Measurements from ENCODE around the gene TPX2. TPM values are rescaled to one million over a fixed set of nuclear protein-coding genes. Genes with fewer than 3 reads are reported as not detected.
A peak's percentile ranks its signal among the peaks of the same experiment; 100 is the strongest.

The TPX2 gene
- total RNA-seq, 1 experiment from 2014 or later: 191 TPM

DNA sequence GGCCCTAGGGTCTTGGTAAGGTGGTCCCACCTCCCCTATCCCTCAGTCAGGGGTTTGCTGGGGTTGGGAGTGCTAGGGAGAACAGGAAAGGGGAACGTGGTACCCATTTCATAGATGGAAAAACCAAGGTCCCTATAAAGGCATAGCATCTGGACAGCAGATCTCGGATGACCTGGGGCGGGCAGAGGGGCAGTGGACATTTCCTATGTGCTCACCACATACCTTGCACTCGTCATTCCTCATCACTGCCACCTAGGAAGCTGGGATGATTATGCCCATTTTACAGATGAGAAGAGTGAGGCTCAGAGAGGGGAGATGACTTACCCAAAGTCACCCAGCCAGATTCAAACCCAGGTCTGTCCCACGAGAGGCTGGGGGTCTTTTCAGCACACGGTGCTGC, 92.1 kb downstream of the TPX2 start:
- no peak for DNase-seq (ENCODE audit: low read depth)

DNA sequence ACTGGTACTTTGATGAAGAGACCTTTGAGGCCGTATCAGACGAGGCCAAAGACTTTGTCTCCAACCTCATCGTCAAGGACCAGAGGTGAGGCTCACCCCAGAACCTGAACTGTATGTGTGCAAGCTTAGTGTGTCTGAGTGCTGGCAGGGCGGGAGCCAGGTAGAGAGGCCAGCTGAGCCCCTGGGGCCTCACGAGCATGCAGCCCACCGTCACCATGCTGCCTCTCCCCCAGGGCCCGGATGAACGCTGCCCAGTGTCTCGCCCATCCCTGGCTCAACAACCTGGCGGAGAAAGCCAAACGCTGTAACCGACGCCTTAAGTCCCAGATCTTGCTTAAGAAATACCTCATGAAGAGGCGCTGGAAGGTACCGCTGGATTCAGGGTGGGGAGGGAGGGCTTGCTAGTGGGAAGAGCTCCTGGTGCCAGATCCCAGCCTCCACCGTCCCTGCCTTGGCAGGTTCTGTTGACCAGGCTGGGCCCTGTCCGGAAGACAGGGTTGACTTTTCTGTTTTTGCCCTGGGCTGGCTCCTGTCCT, 92.7 kb downstream of the TPX2 start:
- no peak for DNase-seq (ENCODE audit: low read depth)

DNA sequence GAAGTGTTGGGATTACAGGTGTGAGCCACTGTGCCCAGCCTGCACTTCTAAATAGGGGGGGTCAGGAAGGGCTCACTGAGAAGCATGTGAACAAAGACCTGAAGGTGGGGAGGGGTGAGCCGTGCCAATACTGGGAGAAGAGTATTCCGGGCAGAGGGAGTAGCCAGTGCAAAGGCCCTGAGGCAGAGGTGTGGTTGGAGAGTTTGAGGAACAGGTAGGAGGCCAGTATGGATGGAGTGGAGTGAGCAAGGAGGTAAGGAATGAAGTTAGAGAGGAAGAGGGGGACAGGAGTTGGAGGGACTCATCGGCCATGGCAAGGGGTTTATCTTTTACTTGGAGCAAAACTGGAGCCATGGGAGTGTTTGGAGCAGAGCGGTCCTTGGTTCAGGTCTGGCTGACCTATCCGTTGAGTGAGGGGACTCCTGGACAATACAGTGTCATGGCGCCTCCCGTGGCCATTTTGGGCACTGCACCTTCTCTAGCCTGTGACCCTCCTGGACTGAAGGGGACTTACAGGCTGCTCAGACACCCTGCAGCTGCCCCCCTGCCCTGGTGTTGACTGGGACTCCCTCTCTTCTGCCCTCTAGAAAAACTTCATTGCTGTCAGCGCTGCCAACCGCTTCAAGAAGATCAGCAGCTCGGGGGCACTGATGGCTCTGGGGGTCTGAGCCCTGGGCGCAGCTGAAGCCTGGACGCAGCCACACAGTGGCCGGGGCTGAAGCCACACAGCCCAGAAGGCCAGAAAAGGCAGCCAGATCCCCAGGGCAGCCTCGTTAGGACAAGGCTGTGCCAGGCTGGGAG, 94.2 kb downstream of the TPX2 start:
- DNase-seq (ENCODE audit: low read depth): no peak

DNA sequence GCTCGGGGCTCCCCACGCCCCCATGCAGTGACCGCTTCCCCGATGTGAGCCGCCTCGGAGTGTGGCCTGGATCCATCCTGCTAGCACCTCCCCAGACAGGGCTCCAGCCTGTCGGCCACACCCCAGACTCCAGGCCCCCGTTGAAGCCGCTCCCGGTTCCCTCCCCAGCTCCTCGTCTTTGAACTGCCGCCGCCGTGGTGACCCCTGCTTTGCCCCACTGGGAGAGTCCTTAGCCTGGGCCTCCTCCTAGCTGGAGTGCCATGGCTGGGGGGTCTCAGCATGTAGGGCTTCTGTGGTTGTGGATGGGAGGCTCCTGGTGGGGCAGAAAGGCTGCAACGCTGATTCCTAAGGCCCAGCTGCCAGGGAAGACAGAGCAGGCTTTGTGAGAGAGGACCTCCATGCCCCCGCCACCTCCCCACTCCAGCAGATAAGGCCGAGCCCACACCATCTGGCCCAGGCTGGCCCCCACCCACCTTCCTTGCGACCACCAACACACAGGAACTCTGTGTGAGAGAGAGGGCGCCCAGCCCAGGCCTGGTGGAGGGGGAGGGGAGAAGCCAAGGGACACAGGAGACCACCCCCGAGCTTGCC, 94.9 kb downstream of the TPX2 start:
- no peak for DNase-seq (ENCODE audit: low read depth)

DNA sequence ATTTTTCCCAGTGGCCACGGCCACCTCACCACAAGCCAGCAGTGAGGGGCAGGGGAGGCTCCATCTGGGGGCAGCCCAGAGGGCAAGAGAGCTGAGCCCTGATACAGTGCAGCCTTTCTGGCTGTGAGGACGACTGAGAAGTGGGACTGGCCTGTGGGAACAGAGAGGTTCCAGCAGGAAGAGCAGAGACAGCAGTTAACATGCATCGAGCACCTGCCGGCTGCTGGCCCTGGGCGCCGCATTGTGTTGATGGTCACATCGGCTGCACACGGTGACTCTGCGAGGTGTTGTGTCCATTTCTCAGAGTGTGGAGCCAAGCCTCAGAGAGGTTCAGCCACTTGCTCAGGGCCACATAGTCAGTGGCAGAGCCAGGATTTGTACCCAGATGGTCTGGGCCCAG, 96.5 kb downstream of the TPX2 start:
- DNase-seq (ENCODE audit: low read depth): no peak

DNA sequence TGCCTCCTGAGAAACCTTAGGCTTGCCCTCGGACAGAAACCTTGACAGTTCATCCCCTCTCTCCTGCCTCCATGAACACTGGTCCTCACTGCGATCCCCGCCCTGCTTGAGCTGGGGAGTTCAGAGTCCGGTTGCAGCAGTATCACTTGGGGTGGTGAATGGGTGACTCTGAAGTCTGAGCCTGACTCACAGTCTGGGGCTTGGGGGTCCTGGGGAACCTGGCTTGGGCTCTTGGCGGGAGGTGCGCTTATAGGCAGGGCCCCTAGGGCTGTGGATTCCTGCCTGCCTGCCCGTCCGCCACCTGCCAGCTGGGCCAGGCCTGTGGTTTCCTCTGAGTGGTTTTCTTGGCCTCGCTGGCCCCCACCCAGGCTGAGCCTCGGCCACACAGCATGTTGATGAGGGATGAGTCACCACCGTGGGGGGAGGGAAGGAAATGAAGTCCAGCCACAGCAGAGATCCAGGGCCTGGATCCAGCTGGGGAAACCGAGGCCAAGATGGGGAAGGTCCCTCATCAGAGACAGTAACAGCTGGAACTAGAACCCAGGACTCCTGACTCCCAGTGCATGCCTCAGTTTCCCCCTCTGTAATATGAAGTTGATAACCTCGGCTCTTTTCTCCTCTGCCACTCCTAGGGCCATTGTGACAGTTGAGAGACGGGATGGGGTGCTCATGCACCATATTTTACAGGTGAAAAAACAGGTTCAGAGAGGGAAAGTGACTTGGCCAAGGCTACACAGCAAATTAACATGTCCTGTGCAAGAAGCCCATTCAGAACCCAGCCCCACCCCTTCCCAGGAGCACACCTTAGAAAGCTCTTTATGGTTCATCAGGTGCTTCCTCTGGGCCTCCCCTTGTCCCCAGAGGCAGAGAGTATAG, 97.1 kb downstream of the TPX2 start:
- peak; percentile 90 for DNase-seq (ENCODE audit: low read depth)

DNA sequence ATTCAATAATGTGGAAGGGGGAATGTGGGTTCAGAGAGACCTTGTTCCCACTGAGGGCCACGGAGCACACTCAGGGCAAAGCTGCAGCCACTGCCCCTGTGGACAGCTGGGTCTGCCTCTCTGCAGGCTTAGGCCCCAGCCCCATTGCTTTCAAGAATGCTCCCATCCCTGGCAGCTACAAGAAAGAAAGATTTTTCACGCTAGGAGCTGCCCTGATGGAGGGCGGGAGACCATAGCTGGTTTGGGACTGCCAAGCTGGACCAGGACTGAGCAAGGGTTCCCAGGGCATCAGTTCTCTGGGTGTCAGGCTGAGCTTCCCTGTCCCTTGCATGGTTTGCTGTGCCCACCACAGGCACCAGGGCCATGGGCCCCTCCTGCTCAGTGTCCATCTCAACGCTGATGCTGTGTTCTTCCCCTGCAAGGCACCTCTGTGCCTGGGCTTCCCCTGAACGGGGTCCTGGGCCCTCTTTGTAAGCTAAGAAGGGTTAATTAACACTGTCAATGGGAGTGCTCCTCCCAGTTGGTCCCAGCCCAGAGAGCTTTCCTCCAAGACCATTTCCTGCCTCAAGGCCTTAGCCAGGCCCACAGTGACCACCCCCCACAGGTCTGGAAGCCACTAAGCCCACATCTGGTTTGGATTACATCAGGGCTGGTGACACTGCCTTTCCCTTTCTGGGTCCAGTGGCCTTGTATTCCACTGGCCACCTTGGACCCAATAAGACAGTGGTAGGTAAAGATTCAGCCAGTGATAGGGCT, 97.9 kb downstream of the TPX2 start:
- DNase-seq (ENCODE audit: low read depth): no peak

DNA sequence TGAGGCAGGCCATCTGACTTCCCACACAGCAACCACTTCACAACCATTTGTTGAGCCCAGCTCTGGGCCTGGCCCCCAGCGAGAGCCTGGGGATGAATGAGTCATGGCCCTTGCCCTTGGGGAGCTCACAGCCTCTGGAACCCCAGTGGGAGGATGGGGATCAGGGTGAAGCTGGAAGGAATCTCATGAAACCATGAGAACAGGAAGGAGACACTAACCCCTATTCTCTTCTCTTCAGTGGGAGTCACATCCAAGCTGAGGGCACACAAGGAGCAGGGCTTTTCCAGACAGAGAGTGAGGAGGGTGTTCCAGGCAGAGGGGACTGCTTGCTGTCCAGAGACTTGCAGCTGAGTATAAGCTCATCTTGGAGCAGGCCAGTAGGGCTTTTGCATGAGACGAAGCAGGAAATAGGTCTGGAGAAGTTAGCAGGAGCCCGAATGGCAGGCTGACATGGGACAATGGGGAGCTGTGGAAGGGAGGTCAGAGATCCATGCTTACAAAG, 98.9 kb downstream of the TPX2 start:
- DNase-seq (ENCODE audit: low read depth): peak; percentile 73

DNA sequence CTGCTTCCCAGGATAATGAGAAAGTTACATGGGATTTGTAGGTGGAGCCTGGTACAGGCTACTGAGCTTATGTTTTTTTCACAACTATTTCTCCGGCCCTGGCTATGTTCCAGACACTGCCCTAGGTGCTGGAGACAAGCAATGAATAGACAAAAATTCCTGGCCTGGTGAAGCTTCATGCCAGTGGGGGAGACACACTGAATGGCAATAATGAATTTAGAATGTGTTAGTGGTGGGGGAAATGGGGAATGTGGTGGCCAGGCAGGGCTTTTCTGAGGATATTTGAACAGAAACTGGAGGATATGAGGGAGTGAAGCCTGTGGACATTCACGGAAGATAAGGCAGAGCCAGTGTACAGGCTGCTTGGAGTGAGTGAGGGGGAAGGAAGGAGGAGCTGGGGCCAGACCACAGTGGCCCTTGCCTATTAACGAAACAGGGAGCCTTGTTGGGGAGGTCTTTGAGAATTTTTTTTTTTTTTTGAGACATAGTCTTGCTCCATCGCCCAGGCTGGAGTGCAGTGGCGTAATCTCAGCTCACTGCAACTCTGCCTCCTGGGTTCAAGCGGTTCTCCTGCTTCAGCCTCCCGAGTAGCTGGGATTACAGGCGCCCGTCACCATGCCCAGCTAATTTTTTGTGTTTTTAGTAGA, 99.7 kb downstream of the TPX2 start:
- no peak for DNase-seq (ENCODE audit: low read depth)

DNA sequence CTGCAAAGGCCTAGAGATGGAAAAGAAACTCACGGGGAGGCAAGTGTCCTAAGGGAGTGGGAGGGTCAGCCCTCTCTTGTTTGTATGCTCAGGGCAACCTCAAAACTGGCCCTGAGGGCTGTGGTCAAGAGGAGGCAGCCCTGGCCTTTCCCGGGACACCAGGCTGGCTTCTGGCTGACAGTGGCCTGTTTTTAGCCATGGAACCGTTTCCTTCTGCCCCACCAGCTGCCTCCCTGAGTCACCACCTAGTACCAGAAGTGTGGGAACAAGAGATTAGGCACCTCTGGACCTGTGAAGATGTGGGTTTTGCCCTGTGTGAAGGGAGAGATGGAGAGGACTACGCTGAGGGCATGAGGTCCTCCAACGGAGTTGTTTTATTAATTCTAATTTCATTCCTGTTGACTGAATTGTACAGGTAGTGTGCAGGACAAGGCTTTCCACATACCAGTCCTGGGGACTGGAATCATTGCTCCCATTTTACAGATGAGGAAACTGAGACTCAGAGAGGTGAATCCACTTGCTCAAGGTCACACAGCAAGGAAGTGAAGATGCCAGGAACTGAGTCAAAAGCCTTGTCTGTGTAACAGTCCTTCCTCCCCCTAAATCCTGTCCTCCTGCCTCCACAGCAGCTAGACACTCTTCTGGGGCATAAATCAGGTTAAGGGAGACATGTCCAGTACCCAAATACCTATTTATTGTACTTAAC, 100.8 kb downstream of the TPX2 start:
- peak; percentile 79 for DNase-seq (ENCODE audit: low read depth)

DNA sequence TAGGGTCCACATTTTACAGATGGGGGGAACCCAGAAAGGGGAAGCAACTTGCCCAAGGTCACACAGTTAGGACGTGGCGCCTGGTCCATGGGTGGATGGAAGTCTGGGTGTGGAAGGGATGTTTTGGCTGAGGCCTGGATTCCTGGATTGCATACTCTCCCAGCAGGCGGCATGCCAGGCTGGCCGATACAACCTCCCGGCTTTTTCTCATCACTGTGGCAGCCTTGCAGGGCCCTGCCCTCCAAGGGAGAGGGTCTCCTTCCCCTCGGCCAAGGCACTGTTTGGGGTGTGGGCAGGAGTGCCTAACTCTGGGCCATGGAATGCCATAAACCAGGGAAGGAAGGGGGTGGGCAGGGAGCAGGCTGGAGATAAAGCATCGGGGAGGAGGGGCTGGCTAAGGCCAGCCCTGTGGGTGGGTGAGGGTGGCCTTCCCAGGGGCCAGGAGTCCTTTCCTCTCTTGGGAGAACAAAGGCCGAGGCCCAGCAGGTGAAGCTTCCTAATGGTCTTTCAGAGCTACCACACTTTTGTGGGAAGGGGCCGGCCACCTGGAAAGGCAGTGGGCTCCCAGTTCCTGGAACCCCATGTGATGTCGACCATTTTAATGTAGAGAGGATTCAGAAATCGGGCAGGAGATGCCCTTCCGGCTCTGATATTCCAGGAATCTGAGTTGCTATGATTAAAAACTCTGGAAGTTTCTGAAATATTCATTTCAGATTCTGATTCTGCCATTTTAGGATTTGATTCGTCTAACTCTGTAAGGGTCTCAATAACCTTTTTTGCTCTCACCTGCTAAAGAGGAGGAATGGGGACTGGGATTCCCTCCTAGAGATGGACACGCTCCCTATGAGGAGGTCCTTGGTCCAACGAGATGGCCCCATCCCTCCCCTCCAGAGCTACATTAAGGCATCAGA, 102.1 kb downstream of the TPX2 start:
- DNase-seq (ENCODE audit: low read depth): no peak

DNA sequence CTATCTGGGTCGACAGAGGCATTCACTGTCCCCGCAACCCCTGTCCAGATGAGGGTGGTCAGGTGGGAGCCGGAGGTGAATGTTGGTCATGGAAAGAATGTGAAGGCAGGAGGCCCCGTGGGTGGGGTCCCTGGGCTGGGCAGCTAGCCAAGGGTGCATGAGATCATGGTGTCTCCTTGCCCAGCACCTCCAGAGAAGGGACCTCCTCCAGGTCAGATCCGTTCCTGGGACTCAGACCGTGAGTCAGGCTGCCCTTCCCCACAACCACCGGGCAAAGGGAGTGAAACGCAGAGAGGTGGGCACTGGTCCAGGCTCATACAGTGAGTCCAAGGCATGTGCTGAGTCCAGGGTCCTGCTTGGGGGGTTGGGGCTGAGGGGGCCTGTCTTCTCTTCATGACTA, 102.8 kb downstream of the TPX2 start:
- DNase-seq (ENCODE audit: low read depth): no peak

DNA sequence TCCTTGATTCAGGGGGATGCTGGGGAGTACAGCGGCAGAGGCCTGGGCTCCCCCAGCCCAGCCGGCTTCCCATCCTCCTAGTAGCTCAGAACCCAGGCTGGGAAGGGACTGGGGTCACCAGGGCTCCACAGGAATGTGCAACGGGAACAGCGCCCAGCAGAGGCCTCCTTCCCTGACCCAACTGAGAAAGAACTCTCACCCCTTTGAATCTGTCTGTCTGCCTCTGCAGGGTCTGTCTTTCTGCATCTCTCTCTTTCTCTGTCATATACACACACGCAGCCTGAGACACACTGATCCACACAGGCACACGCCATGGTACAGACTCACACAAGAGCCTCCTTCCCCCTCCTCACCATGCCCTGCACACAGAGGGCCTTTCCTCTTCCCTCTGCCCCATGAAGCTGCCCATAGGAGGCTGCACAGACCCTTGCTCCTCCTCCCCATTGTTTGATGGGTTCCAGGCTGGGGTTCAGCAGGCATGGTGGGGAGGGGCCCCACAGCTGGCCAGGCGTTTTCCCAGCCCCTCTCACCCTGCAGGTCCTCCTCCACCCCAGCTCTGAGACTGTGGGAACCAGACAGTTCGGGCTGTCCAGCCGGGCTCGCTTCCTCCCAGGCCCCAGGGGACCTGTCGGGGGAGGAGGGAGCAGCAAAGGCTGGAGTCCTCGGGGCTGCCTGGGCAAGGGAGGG, 103.5 kb downstream of the TPX2 start:
- DNase-seq (ENCODE audit: low read depth): no peak

DNA sequence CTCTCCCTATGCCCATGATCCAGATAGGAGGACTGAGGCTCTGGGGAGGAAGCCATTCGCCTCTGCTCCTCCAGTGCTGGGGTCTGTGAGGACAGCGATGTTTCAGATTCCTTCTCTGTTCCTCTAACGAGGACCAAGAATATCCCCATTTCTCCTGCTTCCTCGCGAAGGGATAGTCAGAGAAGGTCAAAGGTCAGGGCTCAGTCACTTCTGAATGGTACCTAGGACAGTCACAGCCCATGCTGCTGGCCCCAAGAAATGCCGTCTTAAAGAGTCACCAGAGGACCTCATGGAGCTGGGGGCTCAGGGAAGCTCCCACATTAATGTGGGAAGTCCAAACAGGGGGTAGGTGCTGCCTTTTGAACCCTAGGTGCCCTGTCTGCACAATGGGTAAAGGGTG, 104.2 kb downstream of the TPX2 start:
- no peak for DNase-seq (ENCODE audit: low read depth)

DNA sequence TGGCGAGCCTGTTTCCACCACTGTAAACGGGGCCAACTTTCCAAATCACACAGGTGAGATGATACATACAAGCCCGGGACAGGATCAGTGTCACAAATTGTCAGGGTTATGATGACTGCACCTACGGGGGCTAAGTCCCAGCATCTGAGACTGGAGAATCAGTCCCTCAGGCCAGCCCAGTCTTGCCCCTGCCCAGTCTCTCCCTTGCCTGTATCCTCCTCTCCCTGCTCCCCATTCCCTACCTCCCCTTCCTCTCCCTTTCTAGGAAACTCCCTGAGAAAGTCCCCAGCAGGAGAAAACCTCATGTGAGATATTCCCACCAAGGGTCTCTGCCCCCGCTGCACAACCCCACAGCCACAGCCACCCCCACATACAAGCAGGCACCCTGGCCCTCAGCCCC, 104.8 kb downstream of the TPX2 start:
- DNase-seq (ENCODE audit: low read depth): no peak

DNA sequence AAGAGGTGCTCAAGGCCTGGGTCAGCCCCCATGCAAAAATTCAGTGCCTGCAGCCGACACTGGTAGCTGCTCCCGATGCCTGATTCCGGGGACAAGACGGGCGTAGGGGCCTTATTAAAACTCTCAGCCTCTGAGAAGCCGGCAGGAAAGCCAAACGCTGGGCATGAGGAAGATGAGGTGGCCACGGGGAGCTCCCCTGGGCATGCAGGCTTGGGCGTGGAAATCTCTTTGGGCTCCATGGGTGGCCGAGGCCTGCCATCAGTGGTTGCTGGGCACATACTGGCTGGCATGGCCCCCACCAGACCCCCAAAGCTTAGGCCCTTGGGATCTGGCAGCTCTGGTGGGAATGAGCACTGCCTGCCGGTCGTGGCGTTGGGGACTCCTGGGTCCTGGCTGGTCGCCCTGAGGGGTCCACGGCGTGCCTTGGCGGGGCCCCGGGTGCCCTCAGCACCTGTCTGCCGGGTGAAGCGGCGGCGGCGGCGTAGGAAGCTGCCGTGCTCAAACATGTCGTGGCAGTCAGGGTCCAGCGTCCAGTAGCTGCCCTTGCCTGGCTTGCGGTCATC, 105.7 kb downstream of the TPX2 start:
- no peak for DNase-seq (ENCODE audit: low read depth)

DNA sequence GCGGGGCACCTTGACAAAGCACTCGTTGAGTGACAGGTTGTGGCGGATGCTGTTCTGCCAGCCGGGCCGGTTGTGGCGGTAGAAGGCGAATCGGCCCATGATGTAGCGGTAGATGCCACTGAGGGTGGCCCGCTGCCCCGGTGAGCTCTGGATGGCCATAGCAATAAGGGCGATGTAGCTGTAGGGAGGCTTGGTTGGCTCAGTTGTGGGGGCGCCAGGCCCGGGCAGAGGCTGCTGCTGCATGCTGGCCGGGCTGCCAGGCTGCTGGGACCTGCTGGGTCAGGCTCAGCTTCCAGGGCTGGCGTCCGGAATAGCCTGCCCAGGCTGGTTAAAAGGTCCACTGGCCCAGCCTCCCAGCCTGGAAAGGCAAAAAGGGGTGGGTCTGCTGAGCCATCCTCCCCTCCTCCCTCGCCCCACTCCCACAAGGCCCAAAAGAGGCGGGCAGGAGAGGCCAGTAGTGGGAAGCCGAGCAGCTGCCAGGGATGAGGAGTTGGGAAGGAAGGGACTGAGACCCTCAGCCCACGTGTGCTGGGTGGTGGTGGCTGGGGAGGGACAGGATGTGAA, 106.3 kb downstream of the TPX2 start, which contains the start of gene FOXS1:
Gene FOXS1, minus strand, starts transcription at position 305 of the 564 bp plus-strand sequence. Its CDS starts 62 bp downstream, at position 243.
- no peak for DNase-seq (ENCODE audit: low read depth)

DNA sequence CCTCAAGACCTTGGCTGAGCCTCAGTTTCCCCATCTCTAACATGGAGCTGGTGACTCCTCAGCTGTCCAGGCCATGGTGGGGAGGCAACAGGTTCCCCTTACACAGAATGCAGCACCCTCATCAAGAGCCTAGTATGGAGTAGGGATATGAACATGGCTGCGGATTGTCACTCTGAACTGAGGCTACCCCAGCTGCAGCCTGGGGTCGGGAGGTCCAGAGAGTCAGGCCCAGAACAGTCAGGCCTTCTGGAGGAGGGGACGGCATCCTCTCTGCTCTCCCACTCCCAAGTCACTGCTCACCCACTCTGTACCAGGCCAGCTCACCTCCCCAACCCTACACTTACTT, 107.7 kb downstream of the TPX2 start:
- DNase-seq (ENCODE audit: low read depth): no peak

Measured in LHCN-M2 (cell line).